Measurements from ENCODE around the gene ESPN. TPM values are rescaled to one million over a fixed set of nuclear protein-coding genes. Genes with fewer than 3 reads are reported as not detected.

Gene ESPN
- total and polyA plus RNA-seq, 10 of the 15 experiments (the other 5 are each of a cell fraction or from before 2014, with no cell fraction given) = 0.18 to 0.71 (median 0.59) TPM; not detected in 7

DNA sequence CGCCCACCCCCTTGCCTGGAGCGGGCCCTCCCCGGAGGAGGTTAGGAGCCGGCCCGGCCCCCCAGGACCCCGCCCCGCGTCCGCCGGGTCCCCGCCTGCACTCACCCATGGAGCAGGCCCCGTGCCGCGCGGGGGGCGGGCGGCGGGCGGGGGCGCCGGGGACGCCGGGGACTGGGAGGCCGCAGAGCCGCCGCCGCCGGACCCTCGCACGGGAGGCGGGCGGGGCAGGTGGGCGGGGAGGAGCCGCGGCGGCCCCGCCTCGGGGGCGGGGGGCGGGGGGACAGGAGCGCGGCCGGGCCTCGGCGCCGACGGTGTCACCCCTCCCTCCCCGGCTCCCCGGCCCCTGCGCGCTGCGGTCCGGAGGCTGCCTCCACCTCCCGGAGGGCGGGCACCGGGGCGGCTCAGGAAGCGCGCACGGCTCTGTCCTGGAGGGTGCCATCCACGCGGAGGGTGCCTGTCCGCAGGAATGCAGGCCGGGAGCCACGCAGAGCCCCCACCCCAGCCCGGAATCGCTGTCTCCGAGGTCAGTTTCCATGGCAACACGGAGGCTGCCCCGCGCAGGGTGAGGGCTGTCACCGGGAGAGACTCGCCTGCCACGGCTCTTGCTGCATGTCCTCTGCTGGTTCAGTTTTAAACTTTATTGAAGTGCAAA, 72.8 kb downstream of the ESPN start:
- RAD21 ChIA-PET (ENCODE audit: unreplicated experiment) = no interaction called here
- CTCF ChIA-PET = interaction anchor here (1.8 kb wide), 1 partner anchor 26 kb away, joined by 5 read pairs; no protein-coding TSS in a partner anchor
- DNase-seq (ENCODE audit: low read depth, low spot score) = no peak
- SMC1A ChIA-PET (ENCODE audit: uncharacterized antibody, unreplicated experiment) = no interaction called here
- TF ChIP-seq DPF2 (IDR thresholded peaks at IDR 0.05) (0 out of 2 replicates have a peak, but pooled peaks have one; percentile 22), POLR2AphosphoS2 (IDR thresholded peaks at IDR 0.05; ENCODE audit: low read depth, low read length) (no peak), BMI1 (IDR thresholded peaks at IDR 0.05; ENCODE audit: borderline replicate concordance) (peak; percentile 81)
- TF ChIP-seq, protein P1, sequence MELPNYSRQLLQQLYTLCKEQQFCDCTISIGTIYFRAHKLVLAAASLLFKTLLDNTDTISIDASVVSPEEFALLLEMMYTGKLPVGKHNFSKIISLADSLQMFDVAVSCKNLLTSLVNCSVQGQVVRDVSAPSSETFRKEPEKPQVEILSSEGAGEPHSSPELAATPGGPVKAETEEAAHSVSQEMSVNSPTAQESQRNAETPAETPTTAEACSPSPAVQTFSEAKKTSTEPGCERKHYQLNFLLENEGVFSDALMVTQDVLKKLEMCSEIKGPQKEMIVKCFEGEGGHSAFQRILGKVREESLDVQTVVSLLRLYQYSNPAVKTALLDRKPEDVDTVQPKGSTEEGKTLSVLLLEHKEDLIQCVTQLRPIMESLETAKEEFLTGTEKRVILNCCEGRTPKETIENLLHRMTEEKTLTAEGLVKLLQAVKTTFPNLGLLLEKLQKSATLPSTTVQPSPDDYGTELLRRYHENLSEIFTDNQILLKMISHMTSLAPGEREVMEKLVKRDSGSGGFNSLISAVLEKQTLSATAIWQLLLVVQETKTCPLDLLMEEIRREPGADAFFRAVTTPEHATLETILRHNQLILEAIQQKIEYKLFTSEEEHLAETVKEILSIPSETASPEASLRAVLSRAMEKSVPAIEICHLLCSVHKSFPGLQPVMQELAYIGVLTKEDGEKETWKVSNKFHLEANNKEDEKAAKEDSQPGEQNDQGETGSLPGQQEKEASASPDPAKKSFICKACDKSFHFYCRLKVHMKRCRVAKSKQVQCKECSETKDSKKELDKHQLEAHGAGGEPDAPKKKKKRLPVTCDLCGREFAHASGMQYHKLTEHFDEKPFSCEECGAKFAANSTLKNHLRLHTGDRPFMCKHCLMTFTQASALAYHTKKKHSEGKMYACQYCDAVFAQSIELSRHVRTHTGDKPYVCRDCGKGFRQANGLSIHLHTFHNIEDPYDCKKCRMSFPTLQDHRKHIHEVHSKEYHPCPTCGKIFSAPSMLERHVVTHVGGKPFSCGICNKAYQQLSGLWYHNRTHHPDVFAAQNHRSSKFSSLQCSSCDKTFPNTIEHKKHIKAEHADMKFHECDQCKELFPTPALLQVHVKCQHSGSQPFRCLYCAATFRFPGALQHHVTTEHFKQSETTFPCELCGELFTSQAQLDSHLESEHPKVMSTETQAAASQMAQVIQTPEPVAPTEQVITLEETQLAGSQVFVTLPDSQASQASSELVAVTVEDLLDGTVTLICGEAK (IDR thresholded peaks at IDR 0.05; ENCODE audit: borderline replicate concordance) = peak; percentile 78
- POLR2A ChIA-PET = no interaction called here
- Histone ChIP-seq H3K27ac (ENCODE audit: control insufficient read depth, insufficient read depth) (no peak overlapping the region), H3K79me2 (ENCODE audit: control insufficient read depth, insufficient read depth, low read length) (no peaks in the 10 kb centered on the region), H3K4me1 (ENCODE audit: control insufficient read depth, insufficient read depth, low read length) (no peaks in the 10 kb centered on the region), H3K4me3 (no peak overlapping the region; the same call in 1 of the 2 replicates), H3K9ac (ENCODE audit: control insufficient read depth, insufficient read depth, low read length) (no peak overlapping the region), H4K20me1 (ENCODE audit: control insufficient read depth, insufficient read depth) (no peaks in the 10 kb centered on the region), H3K9me3 (replicated peaks; ENCODE audit: control insufficient read depth, insufficient read depth, low read length) (no peaks in the 10 kb centered on the region), H3K36me3 (ENCODE audit: control insufficient read depth in 2 of 2, insufficient read depth in 2 of 2, low read length in 1 of 2) (no peaks in the 10 kb centered on the region), H2AFZ (ENCODE audit: control insufficient read depth, low read depth, low read length) (peak overlapping the region; percentile 12; the same call in 1 of the 2 replicates), H3K4me2 (ENCODE audit: control insufficient read depth, insufficient read depth) (peak overlapping the region; percentile 74), H3K27me3 (replicated peaks in 1 of 2; ENCODE audit: control insufficient read depth in 2 of 2, insufficient read depth in 2 of 2, low read length in 1 of 2) (peaks cover 4 to 8% of the 10 kb centered on the region in 2 experiments)
- no peak for FAIRE-seq
- BruUV-seq (replicated peaks) = no TSS peak
- intact Hi-C loops (cut with micrococcal nuclease; ENCODE audit: unreplicated experiment) (no loop called here), in situ Hi-C loops (cut with MboI) (loop anchor here (25.0 kb wide), 1 partner anchor 715 kb away; no protein-coding TSS in a partner anchor)
- WGBS (ENCODE audit: insufficient coverage, insufficient replicate concordance, low lambda C conversion rate, missing lambda C conversion rate) = 2% methylated on average over 13 of the region's 74 CpGs
- ATAC-seq = peak; percentile 57

All from GM12878 (cell line).